Loucy (cell line): Measurements from ENCODE around the gene CELSR2.
"Not testable (repeated sequence)": the region's sequence is repeated elsewhere in the genome, so short reads cannot be mapped to it uniquely, and the experiment has no call there.

Experiments
- H2AFZ ChIP-seq: fragments of 200-600 bp; sonication (generic); 2 replicates; pipeline ENCODE4 v1.6.0; 2016; ENCODE audit warnings: antibody characterized with exemption, mild to moderate bottlenecking, low read length, moderate library complexity
- H3F3A ChIP-seq: fragments of 200-600 bp; 2 replicates; pipeline ENCODE4 v1.6.0; 2016; ENCODE audit warnings: antibody characterized with exemption, low read depth, mild to moderate bottlenecking
- H3K27me3 ChIP-seq: fragments of 200-600 bp; sonication (generic); 2 replicates; pipeline ENCODE4 v1.6.1; 2014; ENCODE audit warnings: low read length, mild to moderate bottlenecking; ENCODE audit not compliant: insufficient read depth, poor library complexity, severe bottlenecking
- H3K36me3 ChIP-seq: fragments of 200-600 bp; sonication (generic); 2 replicates; pipeline ENCODE4 v1.6.1; 2016; ENCODE audit warnings: low read length; ENCODE audit not compliant: insufficient read depth
- H3K4me1 ChIP-seq: fragments of 200-600 bp; sonication (generic); 2 replicates; pipeline ENCODE4 v1.5.1; 2014; ENCODE audit warnings: low read length, mild to moderate bottlenecking; ENCODE audit not compliant: insufficient read depth, poor library complexity, severe bottlenecking
- H3K4me2 ChIP-seq: fragments of 200-600 bp; sonication (generic); 2 replicates; pipeline ENCODE4 v1.6.0; 2014; ENCODE audit warnings: antibody characterized with exemption, low read length, low read depth, mild to moderate bottlenecking; ENCODE audit not compliant: poor library complexity, severe bottlenecking
- H3K4me3 ChIP-seq: fragments of 200-600 bp; sonication (generic); 2 replicates; pipeline ENCODE4 v1.5.1; 2014; ENCODE audit warnings: low read length, mild to moderate bottlenecking, mixed read lengths; ENCODE audit not compliant: poor library complexity, severe bottlenecking
- H3K79me2 ChIP-seq: fragments of 200-600 bp; sonication (generic); 2 replicates; pipeline ENCODE4 v1.6.1; 2014; ENCODE audit warnings: low read length; ENCODE audit not compliant: insufficient read depth
- H3K9ac ChIP-seq: fragments of 200-600 bp; sonication (generic); 2 replicates; pipeline ENCODE4 v1.6.0; 2014; ENCODE audit warnings: mild to moderate bottlenecking, low read depth, low read length, moderate library complexity; ENCODE audit not compliant: poor library complexity, severe bottlenecking
- H3K9me2 ChIP-seq: fragments of 200-600 bp; sonication (generic); replicated peaks from 2 replicates; pipeline ENCODE4 v1.6.1; 2016; ENCODE audit warnings: low read depth, low read length, mixed read lengths
- H3K9me3 ChIP-seq: fragments of 200-600 bp; sonication (generic); 2 replicates; pipeline ENCODE4 v1.6.1; 2014; ENCODE audit warnings: mild to moderate bottlenecking, antibody characterized with exemption, low read length, low read depth; ENCODE audit not compliant: insufficient read depth
- H4K20me1 ChIP-seq: fragments of 200-600 bp; sonication (generic); 2 replicates; pipeline ENCODE4 v1.6.0; 2014; ENCODE audit warnings: antibody characterized with exemption, low read length, mild to moderate bottlenecking; ENCODE audit not compliant: insufficient read depth, poor library complexity, severe bottlenecking
- EZH2phosphoT487 ChIP-seq: fragments of 200-600 bp; IDR thresholded peaks from 2 replicates; pipeline ENCODE4 v1.6.1; 2018; ENCODE audit warnings: antibody characterized with exemption, mild to moderate bottlenecking, moderate library complexity, borderline replicate concordance
- TF ChIP-seq, protein P1 (sequence below): fragments of 200-600 bp; sonication (generic); conservative IDR thresholded peaks from 2 replicates; pipeline ENCODE4 v1.5.1; 2014; ENCODE audit warnings: mild to moderate bottlenecking, antibody characterized with exemption, low read length

CELSR2 gene

DNA sequence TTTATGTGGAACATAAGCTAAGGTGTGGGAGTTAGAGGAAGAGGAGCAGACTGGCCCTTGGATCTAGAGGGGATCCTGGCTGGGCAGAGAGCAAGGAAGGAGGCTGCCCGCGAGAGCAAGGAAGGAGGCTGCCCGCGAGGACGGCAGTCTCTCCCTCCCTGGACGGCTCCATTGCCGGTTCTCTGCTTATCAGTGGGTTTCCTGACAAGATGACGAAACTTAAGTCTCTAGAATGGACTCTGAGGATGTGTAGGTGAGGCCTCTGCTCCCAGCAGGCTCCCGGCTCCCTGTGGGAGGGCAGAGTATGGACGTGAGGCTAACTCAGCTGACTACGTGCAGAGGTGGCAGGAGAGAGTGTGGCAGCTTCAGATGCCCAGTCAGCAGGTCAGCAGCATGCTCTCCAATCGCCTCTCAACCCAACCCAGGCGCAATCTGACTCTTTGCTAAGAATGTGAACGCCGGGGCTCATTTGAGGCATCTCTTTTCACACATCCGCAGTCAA is 51.4 kb downstream of the CELSR2 start:
- no peak overlapping the region for H3K4me2 ChIP-seq
- H3K36me3 ChIP-seq: no peaks in the 10 kb centered on the region
- no peaks in the 10 kb centered on the region for H3K4me1 ChIP-seq
- no peak overlapping the region for H2AFZ ChIP-seq
- no peaks in the 10 kb centered on the region for H3F3A ChIP-seq
- H4K20me1 ChIP-seq: no peaks in the 10 kb centered on the region
- no peaks in the 10 kb centered on the region for H3K27me3 ChIP-seq
- H3K4me3 ChIP-seq: no peak overlapping the region
- TF ChIP-seq EZH2phosphoT487: no peak
- TF ChIP-seq, protein P1, sequence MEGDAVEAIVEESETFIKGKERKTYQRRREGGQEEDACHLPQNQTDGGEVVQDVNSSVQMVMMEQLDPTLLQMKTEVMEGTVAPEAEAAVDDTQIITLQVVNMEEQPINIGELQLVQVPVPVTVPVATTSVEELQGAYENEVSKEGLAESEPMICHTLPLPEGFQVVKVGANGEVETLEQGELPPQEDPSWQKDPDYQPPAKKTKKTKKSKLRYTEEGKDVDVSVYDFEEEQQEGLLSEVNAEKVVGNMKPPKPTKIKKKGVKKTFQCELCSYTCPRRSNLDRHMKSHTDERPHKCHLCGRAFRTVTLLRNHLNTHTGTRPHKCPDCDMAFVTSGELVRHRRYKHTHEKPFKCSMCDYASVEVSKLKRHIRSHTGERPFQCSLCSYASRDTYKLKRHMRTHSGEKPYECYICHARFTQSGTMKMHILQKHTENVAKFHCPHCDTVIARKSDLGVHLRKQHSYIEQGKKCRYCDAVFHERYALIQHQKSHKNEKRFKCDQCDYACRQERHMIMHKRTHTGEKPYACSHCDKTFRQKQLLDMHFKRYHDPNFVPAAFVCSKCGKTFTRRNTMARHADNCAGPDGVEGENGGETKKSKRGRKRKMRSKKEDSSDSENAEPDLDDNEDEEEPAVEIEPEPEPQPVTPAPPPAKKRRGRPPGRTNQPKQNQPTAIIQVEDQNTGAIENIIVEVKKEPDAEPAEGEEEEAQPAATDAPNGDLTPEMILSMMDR: no peak
- no peaks in the 10 kb centered on the region for H3K9me3 ChIP-seq
- H3K9ac ChIP-seq: no peak overlapping the region
- H3K79me2 ChIP-seq: no peaks in the 10 kb centered on the region
- no peaks in the 10 kb centered on the region for H3K9me2 ChIP-seq

DNA sequence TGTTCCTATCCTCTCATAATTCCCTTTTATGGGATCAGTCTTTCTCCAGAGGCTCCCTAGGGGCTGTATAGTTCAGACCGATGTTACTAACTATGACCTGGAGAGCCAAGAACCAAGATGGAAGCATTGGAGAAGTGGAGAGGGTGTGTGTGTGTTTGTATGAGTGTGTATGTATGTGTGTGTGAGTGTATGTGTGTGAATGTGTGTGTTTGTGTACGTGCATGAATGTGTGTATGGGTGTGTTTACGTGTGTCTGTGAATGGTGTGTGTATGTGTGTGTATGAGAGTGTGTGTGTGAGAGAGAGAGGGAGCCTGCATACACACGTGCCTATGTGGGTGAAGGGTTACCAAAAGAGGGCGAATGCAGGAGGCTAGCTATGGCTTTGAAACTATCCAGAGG is 52.5 kb downstream of the CELSR2 start:
- no peaks in the 10 kb centered on the region for H3K27me3 ChIP-seq
- H3K9ac ChIP-seq: no peak overlapping the region
- TF ChIP-seq, protein P1: no peak
- no peak for TF ChIP-seq EZH2phosphoT487
- H4K20me1 ChIP-seq: no peaks in the 10 kb centered on the region
- no peaks in the 10 kb centered on the region for H3F3A ChIP-seq
- no peaks in the 10 kb centered on the region for H3K9me2 ChIP-seq
- no peaks in the 10 kb centered on the region for H3K9me3 ChIP-seq
- no peaks in the 10 kb centered on the region for H3K36me3 ChIP-seq
- no peak overlapping the region for H3K4me2 ChIP-seq
- H3K4me1 ChIP-seq: no peaks in the 10 kb centered on the region
- no peaks in the 10 kb centered on the region for H3K79me2 ChIP-seq
- no peak overlapping the region for H3K4me3 ChIP-seq
- no peak overlapping the region for H2AFZ ChIP-seq

DNA sequence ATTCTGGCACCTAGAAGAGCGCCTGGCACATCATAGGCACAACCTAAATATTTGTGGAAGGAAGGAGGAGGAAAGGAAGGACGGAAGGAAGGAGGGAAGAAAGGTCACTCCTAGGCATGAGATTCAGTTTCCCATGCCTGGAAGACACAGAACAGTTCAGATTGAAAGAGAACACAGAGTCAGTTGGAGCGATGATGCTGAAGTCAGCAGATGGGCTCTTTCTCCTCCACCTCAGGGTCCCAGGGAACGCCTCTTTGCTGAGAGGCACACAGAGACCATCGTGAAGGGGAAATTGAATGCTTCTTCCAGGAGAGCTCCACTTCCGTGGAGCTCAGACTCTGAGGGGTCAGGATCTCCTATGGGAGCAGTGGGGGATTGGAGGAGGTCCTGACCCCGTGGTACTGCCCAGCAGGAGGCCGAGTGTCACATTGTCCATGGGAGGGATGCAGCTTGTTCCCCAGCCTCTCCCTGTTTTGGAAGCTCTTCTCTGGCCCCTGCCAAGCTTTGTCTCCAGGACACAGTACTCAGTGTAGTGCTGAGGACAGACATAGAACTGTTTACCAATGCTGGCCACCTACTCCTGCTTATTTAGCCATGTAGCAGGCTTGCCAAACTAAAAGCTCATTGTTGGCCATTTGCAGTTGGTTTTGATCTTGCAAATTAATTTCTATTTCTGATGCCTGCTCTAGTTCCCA is 55.0 kb downstream of the CELSR2 start:
- Histone ChIP-seq H3K4me3 (no peak overlapping the region), H3K4me1 (no peaks in the 10 kb centered on the region), H2AFZ (no peak overlapping the region), H3K4me2 (no peak overlapping the region), H3K9me2 (no peaks in the 10 kb centered on the region), H3K79me2 (no peaks in the 10 kb centered on the region), H4K20me1 (no peaks in the 10 kb centered on the region), H3K36me3 (no peaks in the 10 kb centered on the region), H3K9me3 (no peaks in the 10 kb centered on the region), H3K9ac (no peak overlapping the region), H3K27me3 (no peaks in the 10 kb centered on the region), H3F3A (no peaks in the 10 kb centered on the region)
- no peak for TF ChIP-seq EZH2phosphoT487
- TF ChIP-seq, protein P1: no peak

DNA sequence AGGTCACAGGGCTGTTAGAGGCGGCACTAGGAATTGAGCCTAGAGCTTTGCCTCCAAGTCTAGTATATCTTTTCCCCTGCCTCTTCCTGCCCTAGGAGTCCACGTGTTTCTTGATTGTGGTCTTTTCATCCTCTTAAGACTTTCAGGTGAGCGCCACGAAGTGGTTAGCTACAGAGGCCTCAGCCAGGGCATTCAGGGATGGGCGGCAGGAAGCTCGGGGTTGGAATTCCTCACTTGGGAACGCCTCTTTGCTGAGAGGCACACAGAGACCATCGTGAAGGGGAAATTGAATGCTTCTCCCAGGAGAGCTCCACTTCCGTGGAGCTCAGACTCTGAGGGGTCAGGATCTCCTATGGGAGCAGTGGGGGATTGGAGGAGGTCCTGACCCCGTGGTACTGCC is 56.7 kb downstream of the CELSR2 start:
- not testable (repeated sequence) for H2AFZ ChIP-seq, H3K4me2 ChIP-seq, H3K36me3 ChIP-seq, H3K9me2 ChIP-seq, H3K4me1 ChIP-seq, H3K4me3 ChIP-seq, H3K9me3 ChIP-seq, H3K27me3 ChIP-seq, H3K9ac ChIP-seq, H4K20me1 ChIP-seq, H3F3A ChIP-seq, H3K79me2 ChIP-seq
